HepG2 (cell line): ENCODE measurements around the gene NUSAP1. TPM values are rescaled to one million over a fixed set of nuclear protein-coding genes. Genes with fewer than 3 reads are reported as not detected.

ENCODE experiments used
- ASH2L ChIP-seq: fragments of 300-600, 200-600 bp; sonication (generic); IDR thresholded peaks from 2 replicates; pipeline ENCODE4 v1.7.0; 2017; ENCODE audit warnings: low read depth, mild to moderate bottlenecking, moderate library complexity, mixed read lengths, low read length; ENCODE audit not compliant: insufficient read length
- DBP ChIP-seq: sonication (generic); formaldehyde crosslinking; IDR thresholded peaks from 2 replicates; pipeline ENCODE4 v1.4.0; 2020; ENCODE audit warnings: missing genetic modification reagents; ENCODE audit errors: not compliant biosample characterization
- DPF2 ChIP-seq: sonication (generic); formaldehyde crosslinking; IDR thresholded peaks from 2 replicates; pipeline ENCODE4 v1.4.0; 2020; ENCODE audit warnings: mild to moderate bottlenecking, low read depth, missing genetic modification reagents, borderline replicate concordance
- E2F1 ChIP-seq: sonication (generic); formaldehyde crosslinking; IDR thresholded peaks from 2 replicates; pipeline ENCODE4 v1.5.0; 2020; ENCODE audit warnings: missing genetic modification reagents
- NFATC3 ChIP-seq: sonication (generic); formaldehyde crosslinking; IDR thresholded peaks from 2 replicates; pipeline ENCODE4 v1.5.1; 2020; ENCODE audit warnings: mild to moderate bottlenecking, missing genetic modification reagents
- ONECUT2 ChIP-seq: sonication (generic); formaldehyde crosslinking; IDR thresholded peaks from 2 replicates; pipeline ENCODE4 v1.4.0; 2020; ENCODE audit warnings: missing genetic modification reagents
- PHF20 ChIP-seq: sonication (generic); formaldehyde crosslinking; IDR thresholded peaks from 2 replicates; pipeline ENCODE4 v1.5.0; 2020; ENCODE audit warnings: mild to moderate bottlenecking, missing genetic modification reagents
- RBAK ChIP-seq: sonication (generic); formaldehyde crosslinking; IDR thresholded peaks from 2 replicates; pipeline ENCODE4 v1.5.1; 2020; ENCODE audit warnings: mild to moderate bottlenecking, missing genetic modification reagents
- RERE ChIP-seq: IDR thresholded peaks from 2 replicates; pipeline ENCODE4 v1.6.1; 2016; ENCODE audit warnings: low read depth, missing genetic modification reagents, missing compliant biosample characterization
- THAP8 ChIP-seq: sonication (generic); formaldehyde crosslinking; IDR thresholded peaks from 2 replicates; pipeline ENCODE4 v1.5.1; 2020; ENCODE audit warnings: missing genetic modification reagents, mild to moderate bottlenecking, borderline replicate concordance
- TMF1 ChIP-seq: sonication (generic); formaldehyde crosslinking; IDR thresholded peaks from 2 replicates; pipeline ENCODE4 v1.8.1; 2022; ENCODE audit warnings: low read depth, missing genetic modification reagents
- XRCC5 ChIP-seq: fragments of 200-400 bp; formaldehyde crosslinking; optimal IDR thresholded peaks from 2 replicates; pipeline ENCODE3; 2017; ENCODE audit warnings: mild to moderate bottlenecking, low read length
- YEATS4 ChIP-seq: sonication (generic); formaldehyde crosslinking; IDR thresholded peaks from 2 replicates; pipeline ENCODE4 v1.4.0; 2020; ENCODE audit warnings: missing genetic modification reagents, borderline replicate concordance
- ZBTB7B ChIP-seq: sonication (generic); formaldehyde crosslinking; IDR thresholded peaks from 2 replicates; pipeline ENCODE4 v1.4.0; 2020; ENCODE audit warnings: missing genetic modification reagents
- ZFAT ChIP-seq: sonication (generic); formaldehyde crosslinking; conservative IDR thresholded peaks from 2 replicates; pipeline ENCODE4 v1.8.1; 2023; ENCODE audit warnings: missing genetic modification reagents, inconsistent platforms
- ZNF263 ChIP-seq: sonication (generic); formaldehyde crosslinking; IDR thresholded peaks from 2 replicates; pipeline ENCODE4 v1.4.0; 2020; ENCODE audit warnings: missing genetic modification reagents
- ZNF280B ChIP-seq: sonication (generic); formaldehyde crosslinking; IDR thresholded peaks from 2 replicates; pipeline ENCODE4 v1.5.0; 2020; ENCODE audit warnings: missing genetic modification reagents, mild to moderate bottlenecking, borderline replicate concordance
- ZNF432 ChIP-seq: sonication (generic); formaldehyde crosslinking; IDR thresholded peaks from 2 replicates; pipeline ENCODE4 v1.5.0; 2020; ENCODE audit warnings: missing genetic modification reagents, mild to moderate bottlenecking, borderline replicate concordance
- ZNF569 ChIP-seq: sonication (generic); formaldehyde crosslinking; IDR thresholded peaks from 2 replicates; pipeline ENCODE4 v1.5.0; 2020; ENCODE audit warnings: mild to moderate bottlenecking, missing genetic modification reagents, moderate library complexity, borderline replicate concordance
- ZNF737 ChIP-seq: sonication (generic); formaldehyde crosslinking; IDR thresholded peaks from 2 replicates; pipeline ENCODE4 v1.5.0; 2020; ENCODE audit warnings: missing genetic modification reagents, mild to moderate bottlenecking, borderline replicate concordance
- polyA plus RNA-seq, 8 experiments: library from polyadenylated mRNA; depleted of rRNA in 3 of 8; stranded (reverse) in 7 of 8; unstranded in 1 of 8; fragments of >200 nt; fragmentation: Illumina TruSeq in 4 of 8; extraction: Trizol in 4 of 8; gene quantifications; 2 replicates each; pipeline versions ENCODE4 v1.2.1 to v1.2.3, GENCODE V29; 2011 to 2016; ENCODE audit warnings: low read depth in 4 of 8, missing spikeins in 1 of 8, mixed read lengths in 1 of 8; ENCODE audit not compliant: insufficient read depth in 1 of 8
- total RNA-seq, 5 experiments: library from RNA; depleted of rRNA; stranded (reverse); fragments of >200 nt; fragmentation: Illumina TruSeq; extraction: Trizol; gene quantifications; 2 replicates each; pipeline ENCODE4 v1.2.3, GENCODE V29; 2016; ENCODE audit warnings: low read depth in 1 of 5

NUSAP1 gene
- total and polyA plus RNA-seq, 2 of the 13 experiments (the other 11 are each of a cell fraction or from before 2014, with no cell fraction given): 59.5 to 106 TPM

- no peak for TF ChIP-seq DBP
- TF ChIP-seq ZNF432: no peak
- no peak for TF ChIP-seq ZNF263
- no peak for TF ChIP-seq RERE (CRISPR knock-in tag)
- no peak for TF ChIP-seq ZNF569 (CRISPR knock-in tag)
- TF ChIP-seq ZBTB7B (CRISPR knock-in tag): peak; percentile 46; the same call in 1 of the 2 replicates
- no peak for TF ChIP-seq DPF2
- TF ChIP-seq ZFAT (CRISPR knock-in tag): no peak
- TF ChIP-seq ONECUT2 (CRISPR knock-in tag): no peak
- TF ChIP-seq RBAK (CRISPR knock-in tag): no peak
- peak; percentile 90 for TF ChIP-seq YEATS4 (CRISPR knock-in tag)
- no peak for TF ChIP-seq NFATC3 (CRISPR knock-in tag)
- TF ChIP-seq ZNF737: no peak
- TF ChIP-seq ASH2L: peak; percentile 90
- TF ChIP-seq E2F1 (CRISPR knock-in tag): peak; percentile 98
- TF ChIP-seq THAP8: no peak
- no peak for TF ChIP-seq XRCC5
- peak; percentile 6; the same call in 1 of the 2 replicates for TF ChIP-seq PHF20
- TF ChIP-seq ZNF280B (CRISPR knock-in tag): no peak
- no peak for TF ChIP-seq TMF1 (CRISPR knock-in tag)
Measured at GRCh38 chr15:41283653-41284426, 48.8 kb upstream of the NUSAP1 start (continued).
